Fibroblast of villous mesenchyme (primary cell): Measurements from ENCODE around the gene SLC36A3. TPM values are rescaled to one million over a fixed set of nuclear protein-coding genes. Genes with fewer than 3 reads are reported as not detected.
A peak's percentile ranks its signal among the peaks of the same experiment; 100 is the strongest.
"Not testable (repeated sequence)": the region's sequence is repeated elsewhere in the genome, so short reads cannot be mapped to it uniquely, and the experiment has no call there.

ENCODE experiments used
- DNase-seq: peaks from one replicate; pipeline ENCODE4 v3.0.0-alpha.2; 2010; ENCODE audit warnings: low read depth
- H3K4me3 ChIP-seq: 2 replicates; pipeline ENCODE4 v1.5.1; 2011; ENCODE audit warnings: low read depth, mild to moderate bottlenecking, low read length
- total RNA-seq: library from RNA; depleted of rRNA; stranded (reverse); fragments of >200 nt; gene quantifications from 2 replicates; pipeline ENCODE4 v1.2.3, GENCODE V29; 2012
- TF ChIP-seq, protein P1 (sequence below): IDR thresholded peaks from 2 replicates; pipeline ENCODE4 v1.5.1; 2012; ENCODE audit warnings: low read depth, mild to moderate bottlenecking, low read length; ENCODE audit not compliant: insufficient read depth

Gene SLC36A3
- total RNA-seq, 1 donor = not detected

DNA sequence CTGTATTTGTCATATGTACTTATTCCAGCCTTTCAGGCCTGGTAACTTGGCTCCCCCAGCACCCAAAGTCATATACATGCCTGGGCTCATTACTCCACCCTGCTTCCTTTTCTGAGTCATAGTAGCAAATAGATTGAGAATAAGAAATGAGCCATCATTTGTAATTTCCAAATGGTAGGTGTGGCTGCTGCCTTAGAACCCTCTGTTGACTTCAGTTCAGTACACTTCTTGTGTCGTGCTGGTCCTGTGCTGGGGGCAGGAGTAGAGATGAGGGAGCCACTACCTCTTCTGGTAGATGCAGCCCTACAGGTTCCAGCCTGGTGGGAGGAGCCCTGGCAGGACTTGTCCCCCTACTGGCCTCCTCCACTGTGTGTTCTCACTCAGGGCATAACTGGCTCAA, 39.5 kb downstream of the SLC36A3 start:
- DNase-seq = peak; percentile 10
- no peak overlapping the region for H3K4me3 ChIP-seq
- TF ChIP-seq, protein P1, sequence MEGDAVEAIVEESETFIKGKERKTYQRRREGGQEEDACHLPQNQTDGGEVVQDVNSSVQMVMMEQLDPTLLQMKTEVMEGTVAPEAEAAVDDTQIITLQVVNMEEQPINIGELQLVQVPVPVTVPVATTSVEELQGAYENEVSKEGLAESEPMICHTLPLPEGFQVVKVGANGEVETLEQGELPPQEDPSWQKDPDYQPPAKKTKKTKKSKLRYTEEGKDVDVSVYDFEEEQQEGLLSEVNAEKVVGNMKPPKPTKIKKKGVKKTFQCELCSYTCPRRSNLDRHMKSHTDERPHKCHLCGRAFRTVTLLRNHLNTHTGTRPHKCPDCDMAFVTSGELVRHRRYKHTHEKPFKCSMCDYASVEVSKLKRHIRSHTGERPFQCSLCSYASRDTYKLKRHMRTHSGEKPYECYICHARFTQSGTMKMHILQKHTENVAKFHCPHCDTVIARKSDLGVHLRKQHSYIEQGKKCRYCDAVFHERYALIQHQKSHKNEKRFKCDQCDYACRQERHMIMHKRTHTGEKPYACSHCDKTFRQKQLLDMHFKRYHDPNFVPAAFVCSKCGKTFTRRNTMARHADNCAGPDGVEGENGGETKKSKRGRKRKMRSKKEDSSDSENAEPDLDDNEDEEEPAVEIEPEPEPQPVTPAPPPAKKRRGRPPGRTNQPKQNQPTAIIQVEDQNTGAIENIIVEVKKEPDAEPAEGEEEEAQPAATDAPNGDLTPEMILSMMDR = no peak

DNA sequence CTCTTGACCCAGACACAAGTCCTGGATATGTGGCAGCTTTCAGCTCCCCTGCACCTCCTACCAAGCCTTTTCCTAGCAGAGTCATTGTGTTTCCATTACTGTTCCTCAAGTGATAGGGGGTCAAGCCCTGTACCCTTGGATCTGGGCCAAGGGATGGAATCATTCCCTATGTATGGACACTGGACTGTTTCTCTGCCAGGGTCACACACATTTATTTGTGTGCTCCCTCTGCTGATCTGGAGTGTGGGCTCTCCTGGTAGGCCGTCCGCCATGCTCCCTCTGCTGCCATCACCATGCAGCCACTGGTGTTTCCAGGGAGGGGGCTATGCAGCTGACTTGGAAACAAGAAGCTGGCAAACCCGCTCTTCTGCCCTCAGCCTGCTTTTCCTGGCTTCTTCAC, 41.0 kb downstream of the SLC36A3 start:
- no peak for DNase-seq
- no peak overlapping the region for H3K4me3 ChIP-seq
- TF ChIP-seq, protein P1 = no peak

DNA sequence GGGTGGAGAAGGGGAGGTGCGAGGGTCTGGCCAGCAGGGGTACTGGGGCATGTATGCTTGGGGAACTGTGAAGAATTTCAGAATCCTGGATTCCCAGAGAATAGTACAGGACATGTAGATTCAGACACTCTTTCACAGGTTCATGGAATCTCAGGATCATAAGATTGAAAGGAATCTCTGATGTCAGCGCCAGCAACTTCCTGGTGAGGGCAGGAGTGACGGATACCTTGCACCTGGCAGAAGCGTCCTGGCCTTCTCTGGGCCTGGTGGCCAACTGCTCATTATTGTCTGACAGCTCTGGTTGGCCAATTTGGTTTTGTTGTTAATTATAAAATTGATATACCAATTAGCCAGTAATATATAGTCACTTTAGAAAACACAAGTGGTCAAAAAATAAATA, 43.6 kb downstream of the SLC36A3 start:
- TF ChIP-seq, protein P1 = no peak
- DNase-seq = no peak
- no peak overlapping the region for H3K4me3 ChIP-seq

DNA sequence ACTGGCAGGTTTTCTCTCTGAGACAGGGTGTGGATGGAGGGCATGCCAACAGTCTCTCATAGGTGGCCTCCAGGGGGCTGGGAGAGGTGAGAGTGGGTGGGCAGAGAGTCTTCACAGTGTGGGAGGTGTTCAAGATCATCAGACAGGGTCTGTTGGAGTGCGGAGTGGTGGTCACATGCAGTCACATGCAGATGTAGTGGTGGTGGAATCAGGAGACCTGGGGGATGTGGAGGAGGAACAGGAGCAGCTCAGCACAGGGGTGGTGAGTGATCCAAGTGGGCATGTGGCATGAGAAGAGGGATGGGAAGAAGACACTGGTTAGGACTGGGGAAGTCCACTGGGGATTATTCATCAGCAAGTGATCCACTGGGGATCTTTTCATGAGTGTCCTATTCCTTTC, 44.8 kb downstream of the SLC36A3 start:
- no peak for DNase-seq
- TF ChIP-seq, protein P1 = no peak
- H3K4me3 ChIP-seq = no peak overlapping the region

DNA sequence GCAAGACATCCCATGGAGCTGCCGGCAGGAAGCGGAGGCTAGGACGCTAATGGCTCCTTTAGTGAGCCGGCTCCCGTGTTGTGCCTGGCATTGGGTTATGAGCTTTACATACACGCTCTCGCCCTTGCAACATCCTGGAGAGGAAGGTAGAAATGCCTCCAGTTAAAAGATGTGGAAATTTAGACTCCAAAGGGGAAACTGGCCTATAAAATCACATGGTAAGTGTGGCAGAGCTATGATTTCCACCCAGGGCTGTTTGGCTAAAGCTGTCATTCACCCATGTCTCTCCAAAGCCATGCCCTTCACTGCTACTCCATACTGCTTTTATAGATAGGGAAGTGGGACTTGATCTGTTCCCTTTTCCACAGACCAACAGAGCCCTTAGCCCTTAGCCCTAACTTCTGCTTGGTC, 45.4 kb downstream of the SLC36A3 start:
- H3K4me3 ChIP-seq = no peak overlapping the region
- TF ChIP-seq, protein P1 = no peak
- DNase-seq = no peak

DNA sequence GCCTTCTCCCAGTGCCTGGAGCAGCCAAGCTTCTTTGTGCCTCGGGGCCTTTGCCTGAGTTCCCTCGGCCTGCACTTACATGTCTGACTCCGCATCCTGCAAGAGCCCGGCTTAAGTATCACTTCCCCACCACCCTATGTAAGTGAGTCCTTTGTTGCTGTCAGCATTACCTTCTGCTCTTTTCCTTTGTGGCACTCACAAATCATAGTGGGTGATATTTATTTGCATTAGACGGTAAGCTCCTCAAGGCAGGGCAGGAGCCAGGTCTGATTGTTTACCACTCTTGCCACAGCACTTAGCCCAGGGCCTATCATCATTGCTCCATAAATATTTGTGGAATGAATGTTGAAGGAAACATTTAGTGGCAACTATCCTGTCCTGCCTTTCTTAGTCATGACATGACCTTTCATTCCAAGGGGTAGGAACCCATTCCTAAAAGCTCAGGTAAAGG, 45.8 kb downstream of the SLC36A3 start:
- TF ChIP-seq, protein P1 = no peak
- H3K4me3 ChIP-seq = no peak overlapping the region
- peak; percentile 25 for DNase-seq

DNA sequence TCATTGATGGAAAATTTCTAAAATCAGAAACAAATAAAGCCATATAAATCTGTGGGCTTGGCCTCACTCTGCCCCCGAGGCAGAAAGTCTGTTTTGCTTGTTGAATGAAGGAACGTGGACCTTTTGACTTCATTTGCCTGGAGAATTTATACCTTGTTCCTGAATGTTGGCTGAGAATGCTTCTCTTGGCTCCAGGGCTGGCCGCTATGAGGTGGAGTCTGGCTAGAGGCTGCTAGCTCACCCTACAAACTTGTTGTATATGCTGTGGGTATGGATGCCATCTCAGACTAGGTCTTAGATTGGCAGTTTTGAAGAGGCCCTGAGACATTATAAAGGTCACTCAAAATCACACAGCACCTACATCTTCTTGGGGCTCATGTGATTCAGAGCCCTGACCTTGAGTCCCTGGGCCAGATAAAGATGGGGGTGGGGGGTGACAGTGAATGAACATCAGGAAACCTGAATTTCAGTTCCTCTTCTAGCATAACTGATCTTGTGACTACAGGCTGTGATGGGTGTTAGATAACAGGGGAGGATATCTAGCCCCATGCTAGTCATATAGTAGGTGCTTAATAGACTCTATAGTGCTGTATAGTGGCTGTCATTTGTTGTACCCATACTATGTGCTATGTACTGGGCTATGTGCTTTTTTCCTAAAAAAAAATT, 47.8 kb downstream of the SLC36A3 start:
- no peak for DNase-seq
- no peak overlapping the region for H3K4me3 ChIP-seq
- TF ChIP-seq, protein P1 = no peak

DNA sequence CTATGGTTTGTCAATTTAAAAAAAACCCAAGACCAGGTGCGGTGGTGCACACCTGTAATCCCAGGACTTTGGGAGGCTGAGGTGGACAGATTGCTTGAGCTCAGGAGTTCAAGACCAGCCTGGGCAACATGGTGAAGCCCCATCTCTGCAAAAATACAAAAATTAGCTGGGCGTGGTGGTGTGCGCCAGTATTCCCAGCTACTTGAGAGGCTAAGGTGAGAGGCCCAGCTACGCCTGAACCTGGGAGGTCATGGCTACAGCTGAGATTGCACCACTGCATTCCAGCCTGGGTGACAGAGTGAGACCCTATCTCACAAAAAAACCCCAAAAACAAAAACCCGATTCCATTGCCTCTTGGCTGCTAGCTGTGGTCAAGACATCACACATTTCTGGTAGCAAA, 48.6 kb downstream of the SLC36A3 start:
- DNase-seq = not testable (repeated sequence)

More for the DNA sequence above, 48.6 kb downstream of the SLC36A3 start:
- not testable (repeated sequence) for H3K4me3 ChIP-seq
